HEK293 (cell line): Measurements from ENCODE around the gene CLEC14A.

ENCODE experiments used
- CTCF ChIA-PET: fragments of 350-600 bp; formaldehyde crosslinking; extraction: SDS; loops from one replicate; lab custom pipeline; 2021; ENCODE audit warnings: antibody characterized with exemption; lab: Yijun Ruan, JAX
- POLR2A ChIA-PET: fragments of 300-600 bp; formaldehyde crosslinking; extraction: SDS; loops from one replicate; lab custom pipeline; 2020; ENCODE audit warnings: antibody characterized with exemption, inconsistent platforms; lab: Yijun Ruan, JAX
- H3K27ac ChIP-seq: fragments of 200-500 bp; sonication (Bioruptor generic); 2 replicates; pipeline ENCODE4 v1.5.1; 2014; ENCODE audit warnings: low read depth, low read length, control low read depth, inconsistent platforms; ENCODE audit errors: extremely low read depth
- H3K36me3 ChIP-seq, 2 experiments: fragments of 200-500 bp in 1 of 2; sonication (Bioruptor generic) in 1 of 2; 1 replicate in 1 of 2; 2 replicates in 1 of 2; pipeline ENCODE4 v1.5.1; 2014 to 2017; ENCODE audit warnings: inconsistent platforms in 2 of 2, low read length in 2 of 2; ENCODE audit not compliant: control insufficient read depth in 2 of 2, insufficient read depth in 1 of 2
- H3K4me1 ChIP-seq: fragments of 200-500 bp; sonication (Bioruptor generic); 2 replicates; pipeline ENCODE4 v1.5.1; 2014; ENCODE audit warnings: mild to moderate bottlenecking, low read length, inconsistent platforms; ENCODE audit not compliant: control insufficient read depth, insufficient read depth
- H3K4me3 ChIP-seq: 2 replicates; pipeline ENCODE4 v1.5.1; 2011; ENCODE audit warnings: low read depth, mild to moderate bottlenecking, control low read depth, low read length, moderate library complexity
- H3K9me3 ChIP-seq: fragments of 200-500 bp; sonication (Bioruptor generic); 2 replicates; pipeline ENCODE4 v1.5.1; 2014; ENCODE audit warnings: low read depth, low read length, inconsistent platforms; ENCODE audit not compliant: control insufficient read depth, insufficient read depth
- BCL11A ChIP-seq: fragments of 450-650 bp; formaldehyde crosslinking; IDR thresholded peaks from 2 replicates; pipeline ENCODE4 v1.5.1; 2016; ENCODE audit warnings: low read depth, missing biosample characterization, missing genetic modification characterization
- ELK4 ChIP-seq: IDR thresholded peaks from 2 replicates; pipeline ENCODE4 v1.6.1; 2011; ENCODE audit warnings: mild to moderate bottlenecking, low read depth, low read length, borderline replicate concordance
- GLIS2 ChIP-seq: fragments of 450-650 bp; formaldehyde crosslinking; IDR thresholded peaks from 2 replicates; pipeline ENCODE4 v1.5.1; 2016; ENCODE audit warnings: missing biosample characterization, missing genetic modification characterization
- PATZ1 ChIP-seq: fragments of 450-650 bp; formaldehyde crosslinking; IDR thresholded peaks from 2 replicates; pipeline ENCODE4 v1.5.1; 2016; ENCODE audit warnings: missing biosample characterization, missing genetic modification characterization
- PRDM2 ChIP-seq: fragments of 450-650 bp; formaldehyde crosslinking; IDR thresholded peaks from 2 replicates; pipeline ENCODE4 v1.5.1; 2016; ENCODE audit warnings: missing biosample characterization, missing genetic modification characterization, borderline replicate concordance
- RBAK ChIP-seq: fragments of 450-650 bp; formaldehyde crosslinking; IDR thresholded peaks from 2 replicates; pipeline ENCODE4 v1.5.1; 2016; ENCODE audit warnings: missing biosample characterization, missing genetic modification characterization
- REST ChIP-seq: fragments of 450-650 bp; formaldehyde crosslinking; IDR thresholded peaks from 2 replicates; pipeline ENCODE4 v1.5.1; 2016; ENCODE audit warnings: missing biosample characterization, missing genetic modification characterization
- SCRT2 ChIP-seq: fragments of 450-650 bp; formaldehyde crosslinking; IDR thresholded peaks from 2 replicates; pipeline ENCODE4 v1.5.1; 2016; ENCODE audit warnings: missing biosample characterization, missing genetic modification characterization
- TCF7L2 ChIP-seq: IDR thresholded peaks from 2 replicates; pipeline ENCODE4 v1.6.1; 2011; ENCODE audit warnings: low read depth, mild to moderate bottlenecking, inconsistent platforms, low read length, moderate library complexity, borderline replicate concordance
- WT1 ChIP-seq: fragments of 450-650 bp; formaldehyde crosslinking; IDR thresholded peaks from 2 replicates; pipeline ENCODE4 v1.5.1; 2016; ENCODE audit warnings: missing biosample characterization, missing genetic modification characterization
- ZFP41 ChIP-seq: fragments of 450-650 bp; formaldehyde crosslinking; IDR thresholded peaks from 2 replicates; pipeline ENCODE4 v1.5.1; 2016; ENCODE audit warnings: missing biosample characterization, missing genetic modification characterization, borderline replicate concordance
- ZNF112 ChIP-seq: fragments of 450-650 bp; formaldehyde crosslinking; IDR thresholded peaks from 2 replicates; pipeline ENCODE4 v1.5.0; 2017; ENCODE audit warnings: missing biosample characterization, missing genetic modification characterization
- ZNF2 ChIP-seq: fragments of 450-650 bp; formaldehyde crosslinking; IDR thresholded peaks from 2 replicates; pipeline ENCODE4 v1.5.1; 2016; ENCODE audit warnings: missing biosample characterization, missing genetic modification characterization
- ZNF501 ChIP-seq: fragments of 450-650 bp; formaldehyde crosslinking; IDR thresholded peaks from 2 replicates; pipeline ENCODE4 v1.5.1; 2016; ENCODE audit warnings: missing biosample characterization, missing genetic modification characterization
- ZNF510 ChIP-seq: fragments of 450-650 bp; formaldehyde crosslinking; IDR thresholded peaks from 2 replicates; pipeline ENCODE4 v1.5.1; 2018; ENCODE audit warnings: mild to moderate bottlenecking, missing genetic modification characterization, missing biosample characterization; ENCODE audit not compliant: insufficient replicate concordance
- ZNF571 ChIP-seq: fragments of 450-650 bp; formaldehyde crosslinking; IDR thresholded peaks from 2 replicates; pipeline ENCODE4 v1.5.0; 2017; ENCODE audit warnings: missing biosample characterization, missing genetic modification characterization
- ZNF76 ChIP-seq: fragments of 450-650 bp; formaldehyde crosslinking; IDR thresholded peaks from 2 replicates; pipeline ENCODE4; 2016; ENCODE audit warnings: low read depth, missing biosample characterization, missing genetic modification characterization, borderline replicate concordance
- ZNF785 ChIP-seq: fragments of 450-650 bp; formaldehyde crosslinking; IDR thresholded peaks from 2 replicates; pipeline ENCODE4 v1.5.1; 2016; ENCODE audit warnings: missing biosample characterization, missing genetic modification characterization
- ZNF837 ChIP-seq: fragments of 450-650 bp; formaldehyde crosslinking; IDR thresholded peaks from 2 replicates; pipeline ENCODE4 v1.5.1; 2016; ENCODE audit warnings: missing biosample characterization, missing genetic modification characterization
- ZSCAN23 ChIP-seq: fragments of 450-650 bp; formaldehyde crosslinking; IDR thresholded peaks from 2 replicates; pipeline ENCODE4 v1.5.1; 2016; ENCODE audit warnings: missing biosample characterization, missing genetic modification characterization

CLEC14A gene

GRCh38 chr14:38225946-38226345 lies 29.9 kb downstream of the CLEC14A start:
- TF ChIP-seq ZSCAN23 (tag by site-specific recombination) (no peak), TCF7L2 (no peak), ZNF76 (tag by site-specific recombination) (no peak), ZNF112 (tag by site-specific recombination) (no peak), ZNF2 (tag by site-specific recombination) (no peak), ZNF501 (no peak), SCRT2 (tag by site-specific recombination) (no peak), ZNF785 (tag by site-specific recombination) (no peak), REST (tag by site-specific recombination) (no peak), RBAK (tag by site-specific recombination) (no peak), PRDM2 (tag by site-specific recombination) (no peak), BCL11A (tag by site-specific recombination) (no peak), ZFP41 (tag by site-specific recombination) (no peak), GLIS2 (tag by site-specific recombination) (no peak), ZNF571 (tag by site-specific recombination) (no peak), PATZ1 (tag by site-specific recombination) (no peak), WT1 (tag by site-specific recombination) (no peak), ZNF837 (no peak), ELK4 (no peak), ZNF510 (tag by site-specific recombination) (no peak)
- H3K36me3 ChIP-seq = no peaks in the 10 kb centered on the region
- H3K4me3 ChIP-seq = no peak overlapping the region
- POLR2A ChIA-PET = no interaction called here
- H3K9me3 ChIP-seq = no peaks in the 10 kb centered on the region
- H3K27ac ChIP-seq = no peak overlapping the region
- H3K4me1 ChIP-seq = no peaks in the 10 kb centered on the region
- CTCF ChIA-PET = no interaction called here
